ENCODE results near the gene TTC7B. TPM values are rescaled to one million over a fixed set of nuclear protein-coding genes. Genes with fewer than 3 reads are reported as not detected.

Gene TTC7B
- total and polyA plus RNA-seq, 2 donors (not counting 3 experiments of a cell fraction or from before 2014, with no cell fraction given), result 46.8 to 76.5 TPM

- H3K79me2 ChIP-seq (ENCODE audit: control insufficient read depth, insufficient read depth, low read length), result no peaks in the 10 kb centered on the region
- H3K9ac ChIP-seq (replicated peaks; ENCODE audit: extremely low read depth, insufficient read depth, low read length), result no peak overlapping the region
- TF ChIP-seq JUN (IDR thresholded peaks at IDR 0.05; ENCODE audit: borderline replicate concordance, insufficient read depth, insufficient read length, low read depth), result no peak
- TF ChIP-seq POLR2AphosphoS5 (IDR thresholded peaks at IDR 0.05; ENCODE audit: insufficient read depth, low read depth, low read length), result no peak
- TF ChIP-seq, protein P1, sequence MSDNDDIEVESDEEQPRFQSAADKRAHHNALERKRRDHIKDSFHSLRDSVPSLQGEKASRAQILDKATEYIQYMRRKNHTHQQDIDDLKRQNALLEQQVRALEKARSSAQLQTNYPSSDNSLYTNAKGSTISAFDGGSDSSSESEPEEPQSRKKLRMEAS (IDR thresholded peaks at IDR 0.05; ENCODE audit: insufficient read depth, insufficient read length), result no peak
- TF ChIP-seq EZH2 (IDR thresholded peaks at IDR 0.05; ENCODE audit: borderline replicate concordance, low read depth, low read length, severe bottlenecking), result no peak
- no peak for DNase-seq (ENCODE audit: low read depth, low spot score)
- no peaks in the 10 kb centered on the region for H4K20me1 ChIP-seq (replicated peaks; ENCODE audit: control insufficient read depth, extremely low read depth, insufficient read depth, low read length)
- H3K27ac ChIP-seq (ENCODE audit: insufficient read depth, low read depth, low read length), result no peak overlapping the region
- no peak overlapping the region for H3K4me2 ChIP-seq (ENCODE audit: insufficient read depth, low read length)
- H3K27me3 ChIP-seq (ENCODE audit: control insufficient read depth in 2 of 2, insufficient read depth in 2 of 2, low read length in 2 of 2), result no peaks in the 10 kb centered on the region
- ChIA-PET CTCF (interaction anchor here (0.7 kb wide), 1 partner anchor 96 kb away, joined by 3 read pairs; no protein-coding TSS in a partner anchor), POLR2A (no interaction called here)
- intact Hi-C loops (cut with micrococcal nuclease) (no loop called here), dilution Hi-C loops (cut with MboI; ENCODE audit: extremely low pct_ligation_motif_present, low sequenced_read_pairs) (no loop called here)
- H3K4me1 ChIP-seq (ENCODE audit: control insufficient read depth, extremely low read depth, insufficient read depth, low read length), result no peaks in the 10 kb centered on the region
- no peak overlapping the region for H2AFZ ChIP-seq (ENCODE audit: low read depth, low read length)
- no peak overlapping the region for H3K4me3 ChIP-seq (replicated peaks in 1 of 3; ENCODE audit: insufficient read depth in 1 of 3, low read depth in 1 of 3, low read length in 3 of 3)
- no peak for FAIRE-seq
- H3K9me1 ChIP-seq (replicated peaks; ENCODE audit: control insufficient read depth, extremely low read depth, insufficient read depth, low read length), result no peaks in the 10 kb centered on the region
- peaks cover 0 to under 1% of the 10 kb centered on the region in 2 experiments for H3K36me3 ChIP-seq (ENCODE audit: control insufficient read depth in 2 of 2, extremely low read depth in 1 of 2, insufficient read depth in 2 of 2, low read length in 2 of 2)
- H3K9me3 ChIP-seq (replicated peaks; ENCODE audit: control insufficient read depth, insufficient read depth, low read length), result no peaks in the 10 kb centered on the region
- BruUV-seq (replicated peaks), result no TSS peak
Measured at GRCh38 chr14:90639641-90640040, 176.6 kb downstream of the TTC7B start.

GRCh38 chr14:90632871-90633270 lies 183.4 kb downstream of the TTC7B start:
- dilution Hi-C loops (cut with MboI; ENCODE audit: extremely low pct_ligation_motif_present, low sequenced_read_pairs), result no loop called here
- H3K4me2 ChIP-seq (ENCODE audit: insufficient read depth, low read length), result no peak overlapping the region

More at GRCh38 chr14:90632871-90633270, 183.4 kb downstream of the TTC7B start:
- ChIA-PET POLR2A (no interaction called here), CTCF (no interaction called here)
- no peaks in the 10 kb centered on the region for H3K9me1 ChIP-seq (replicated peaks; ENCODE audit: control insufficient read depth, extremely low read depth, insufficient read depth, low read length)
- no peaks in the 10 kb centered on the region for H3K9me3 ChIP-seq (replicated peaks; ENCODE audit: control insufficient read depth, insufficient read depth, low read length)
- no peak for DNase-seq (ENCODE audit: low read depth, low spot score)
- FAIRE-seq, result no peak
- no peak overlapping the region for H3K27ac ChIP-seq (ENCODE audit: insufficient read depth, low read depth, low read length)
- TF ChIP-seq MYC (IDR thresholded peaks at IDR 0.05; ENCODE audit: low read depth, low read length), result no peak
- no TSS peak for BruUV-seq (replicated peaks)
- H2AFZ ChIP-seq (ENCODE audit: low read depth, low read length), result no peak overlapping the region
- no peaks in the 10 kb centered on the region for H3K4me1 ChIP-seq (ENCODE audit: control insufficient read depth, extremely low read depth, insufficient read depth, low read length)
- H3K79me2 ChIP-seq (ENCODE audit: control insufficient read depth, insufficient read depth, low read length), result no peaks in the 10 kb centered on the region
- intact Hi-C loops (cut with micrococcal nuclease), result no loop called here
- H4K20me1 ChIP-seq (replicated peaks; ENCODE audit: control insufficient read depth, extremely low read depth, insufficient read depth, low read length), result no peaks in the 10 kb centered on the region
- H3K4me3 ChIP-seq (replicated peaks in 1 of 3; ENCODE audit: insufficient read depth in 1 of 3, low read depth in 1 of 3, low read length in 3 of 3), result no peak overlapping the region
- H3K9ac ChIP-seq (replicated peaks; ENCODE audit: extremely low read depth, insufficient read depth, low read length), result no peak overlapping the region
- no peaks in the 10 kb centered on the region for H3K27me3 ChIP-seq (ENCODE audit: control insufficient read depth in 2 of 2, insufficient read depth in 2 of 2, low read length in 2 of 2)
- no peaks in the 10 kb centered on the region for H3K36me3 ChIP-seq (ENCODE audit: control insufficient read depth in 2 of 2, extremely low read depth in 1 of 2, insufficient read depth in 2 of 2, low read length in 2 of 2)

All from endothelial cell of umbilical vein (primary cell).